Natural killer cell (primary cell): Measurements from ENCODE around the gene MAP1LC3B2. TPM values are rescaled to one million over a fixed set of nuclear protein-coding genes. Genes with fewer than 3 reads are reported as not detected.

Experiments
- ATAC-seq, 3 donors: fragments of 150-1000 bp in 2 of 3; fragments of 200-7000 bp in 1 of 3; cut with Tn5 transposase; 1 replicate in 1 of 3; 2 replicates in 2 of 3; pipeline ENCODE4 v1.10.0; 2021; ENCODE audit warnings: mild to moderate bottlenecking in 2 of 3, moderate library complexity in 2 of 3
- DNase-seq, 2 donors: peaks; one replicate each; pipeline versions ENCODE4 v3.0.0 to v3.0.0-alpha.2; 2013 to 2021; ENCODE audit warnings: mixed read lengths in 1 of 2
- H3K27ac ChIP-seq: one replicate; pipeline ENCODE4 v1.5.1; 2013; ENCODE audit warnings: mild to moderate bottlenecking, low read length
- H3K27me3 ChIP-seq: one replicate; pipeline ENCODE4 v1.6.1; 2013; ENCODE audit warnings: low read length; ENCODE audit not compliant: control insufficient read depth, insufficient read depth
- H3K36me3 ChIP-seq: one replicate; pipeline ENCODE4 v1.6.1; 2013; ENCODE audit warnings: low read length; ENCODE audit not compliant: control insufficient read depth, insufficient read depth
- H3K4me1 ChIP-seq: one replicate; pipeline ENCODE4 v1.6.1; 2013; ENCODE audit warnings: low read length; ENCODE audit not compliant: control insufficient read depth, insufficient read depth
- H3K4me3 ChIP-seq: one replicate; pipeline ENCODE4 v1.5.1; 2013; ENCODE audit warnings: low read length
- H3K9me3 ChIP-seq: one replicate; pipeline ENCODE4 v1.6.1; 2013; ENCODE audit warnings: low read length; ENCODE audit not compliant: control insufficient read depth, insufficient read depth
- H3K27ac Mint-ChIP-seq, 2 donors: one replicate each; pipeline ENCODE4 v1.8.0; 2022; ENCODE audit warnings: mild to moderate bottlenecking in 2 of 2, mixed read lengths in 2 of 2, moderate library complexity in 1 of 2
- H3K27me3 Mint-ChIP-seq, 2 donors: one replicate each; pipeline ENCODE4 v1.8.0; 2022; ENCODE audit warnings: low read depth in 2 of 2, mixed read lengths in 2 of 2
- H3K36me3 Mint-ChIP-seq: one replicate; pipeline ENCODE4 v1.8.0; 2022; ENCODE audit warnings: mixed read lengths
- H3K4me1 Mint-ChIP-seq, 2 donors: one replicate each; pipeline ENCODE4 v1.8.0; 2022; ENCODE audit warnings: mixed read lengths in 2 of 2
- H3K4me3 Mint-ChIP-seq: one replicate; pipeline ENCODE4 v1.8.0; 2022; ENCODE audit warnings: mild to moderate bottlenecking, moderate library complexity, mixed read lengths
- H3K9me3 Mint-ChIP-seq, 2 donors: one replicate each; pipeline ENCODE4 v1.8.0; 2022; ENCODE audit warnings: mixed read lengths in 2 of 2
- WGBS: methylation state at CpG from one replicate; pipeline ENCODE4 v1.1.7; 2013; ENCODE audit warnings: missing lambda C conversion rate; ENCODE audit not compliant: insufficient coverage; 5-methylcytosine and 5-hydroxymethylcytosine counted together
- intact Hi-C: fragments of 100-400 bp; cut with micrococcal nuclease; formaldehyde crosslinking; loops from one replicate; pipeline ENCODE4 v1.14.2; 2022
- total RNA-seq, 4 donors: library from RNA; stranded (reverse); fragments of 120-200 nt in 1 of 4; gene quantifications; one replicate each; pipeline versions ENCODE4 v1.2.3 to v1.2.4, GENCODE V29; 2013 to 2022
- TF ChIP-seq, protein P1 (sequence below): fragments of 200-600 bp; IDR thresholded peaks from one replicate; pipeline ENCODE4 v1.8.0; 2022; ENCODE audit warnings: antibody characterized with exemption

MAP1LC3B2 gene
- total RNA-seq, 3 donors from 2014 or later (not counting 1 experiment from before 2014, with no cell fraction given), result 1.5 to 3.7 (median 3.3) TPM

DNA sequence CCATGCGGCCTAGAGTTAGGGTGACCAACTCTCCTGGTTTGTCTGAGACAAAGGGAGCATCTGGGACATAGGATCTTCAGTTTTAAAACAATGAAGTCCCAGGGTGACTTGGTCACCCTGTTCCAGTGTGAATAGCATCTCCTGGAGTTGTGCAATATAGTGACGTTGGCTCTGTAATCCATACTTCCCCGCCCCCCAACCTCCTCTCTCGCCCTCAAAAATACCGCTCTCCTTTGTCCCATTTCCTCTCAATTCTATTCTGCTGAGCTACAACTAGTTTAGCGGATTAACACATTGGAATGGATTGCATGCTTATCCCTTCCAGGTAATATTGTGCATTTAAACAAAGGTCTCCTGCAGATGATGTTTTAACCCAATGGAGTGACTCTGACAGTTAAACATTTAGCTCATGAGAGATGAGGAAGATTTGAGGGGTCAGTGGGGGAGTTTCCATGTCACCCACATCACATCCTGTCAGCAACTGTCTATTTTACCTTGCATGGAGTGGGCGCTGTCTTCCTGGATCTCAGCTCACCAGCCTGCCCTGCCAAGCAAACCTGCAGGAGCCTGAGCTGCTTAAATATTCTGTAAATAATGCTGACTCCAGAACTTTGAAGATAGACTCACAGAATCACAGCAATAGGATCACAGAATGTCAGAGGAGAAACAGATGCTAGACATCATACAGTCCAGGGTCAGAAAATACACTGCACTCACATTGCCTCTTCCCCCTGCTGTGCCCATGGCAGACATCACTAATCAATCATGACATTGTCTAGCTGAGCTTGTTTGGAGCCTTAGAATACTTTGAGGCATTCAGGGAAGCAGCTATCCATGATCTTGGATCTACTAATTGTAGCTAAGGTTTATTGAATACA lies 43.0 kb downstream of the MAP1LC3B2 start:
- DNase-seq (no peak), ATAC-seq (no peak)
- Histone ChIP-seq H3K27me3 (no peaks in the 10 kb centered on the region), H3K36me3 (no peaks in the 10 kb centered on the region), H3K4me3 (no peak overlapping the region), H3K9me3 (no peaks in the 10 kb centered on the region), H3K4me1 (peaks cover 6% of the 10 kb centered on the region), H3K27ac (no peak overlapping the region)
- Mint-ChIP-seq H3K4me1 (no peaks in the 10 kb centered on the region), H3K9me3 (no peaks in the 10 kb centered on the region), H3K27ac (no peak overlapping the region), H3K27me3 (peaks cover 3 to 13% of the 10 kb centered on the region in 2 donors), H3K36me3 (no peaks in the 10 kb centered on the region), H3K4me3 (no peak overlapping the region)
- TF ChIP-seq, protein P1, sequence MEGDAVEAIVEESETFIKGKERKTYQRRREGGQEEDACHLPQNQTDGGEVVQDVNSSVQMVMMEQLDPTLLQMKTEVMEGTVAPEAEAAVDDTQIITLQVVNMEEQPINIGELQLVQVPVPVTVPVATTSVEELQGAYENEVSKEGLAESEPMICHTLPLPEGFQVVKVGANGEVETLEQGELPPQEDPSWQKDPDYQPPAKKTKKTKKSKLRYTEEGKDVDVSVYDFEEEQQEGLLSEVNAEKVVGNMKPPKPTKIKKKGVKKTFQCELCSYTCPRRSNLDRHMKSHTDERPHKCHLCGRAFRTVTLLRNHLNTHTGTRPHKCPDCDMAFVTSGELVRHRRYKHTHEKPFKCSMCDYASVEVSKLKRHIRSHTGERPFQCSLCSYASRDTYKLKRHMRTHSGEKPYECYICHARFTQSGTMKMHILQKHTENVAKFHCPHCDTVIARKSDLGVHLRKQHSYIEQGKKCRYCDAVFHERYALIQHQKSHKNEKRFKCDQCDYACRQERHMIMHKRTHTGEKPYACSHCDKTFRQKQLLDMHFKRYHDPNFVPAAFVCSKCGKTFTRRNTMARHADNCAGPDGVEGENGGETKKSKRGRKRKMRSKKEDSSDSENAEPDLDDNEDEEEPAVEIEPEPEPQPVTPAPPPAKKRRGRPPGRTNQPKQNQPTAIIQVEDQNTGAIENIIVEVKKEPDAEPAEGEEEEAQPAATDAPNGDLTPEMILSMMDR, result no peak
- intact Hi-C loops, result no loop called here
- WGBS, result 86% methylated on average over 7 of the region's 7 CpGs

- TF ChIP-seq, protein P1, result no peak
- 86% methylated on average over 15 of the region's 15 CpGs for WGBS
- Mint-ChIP-seq H3K27ac (no peak overlapping the region), H3K4me3 (no peak overlapping the region), H3K27me3 (peaks cover 0 to 13% of the 10 kb centered on the region in 2 donors), H3K4me1 (no peaks in the 10 kb centered on the region), H3K9me3 (no peaks in the 10 kb centered on the region), H3K36me3 (no peaks in the 10 kb centered on the region)
- Histone ChIP-seq H3K4me1 (peaks cover 6% of the 10 kb centered on the region), H3K36me3 (no peaks in the 10 kb centered on the region), H3K27me3 (no peaks in the 10 kb centered on the region), H3K9me3 (no peaks in the 10 kb centered on the region), H3K27ac (no peak overlapping the region), H3K4me3 (no peak overlapping the region)
- intact Hi-C loops, result no loop called here
- no peak for DNase-seq
- no peak for ATAC-seq
Measured at GRCh38 chr12:116603546-116604177, 44.5 kb downstream of the MAP1LC3B2 start.

DNA sequence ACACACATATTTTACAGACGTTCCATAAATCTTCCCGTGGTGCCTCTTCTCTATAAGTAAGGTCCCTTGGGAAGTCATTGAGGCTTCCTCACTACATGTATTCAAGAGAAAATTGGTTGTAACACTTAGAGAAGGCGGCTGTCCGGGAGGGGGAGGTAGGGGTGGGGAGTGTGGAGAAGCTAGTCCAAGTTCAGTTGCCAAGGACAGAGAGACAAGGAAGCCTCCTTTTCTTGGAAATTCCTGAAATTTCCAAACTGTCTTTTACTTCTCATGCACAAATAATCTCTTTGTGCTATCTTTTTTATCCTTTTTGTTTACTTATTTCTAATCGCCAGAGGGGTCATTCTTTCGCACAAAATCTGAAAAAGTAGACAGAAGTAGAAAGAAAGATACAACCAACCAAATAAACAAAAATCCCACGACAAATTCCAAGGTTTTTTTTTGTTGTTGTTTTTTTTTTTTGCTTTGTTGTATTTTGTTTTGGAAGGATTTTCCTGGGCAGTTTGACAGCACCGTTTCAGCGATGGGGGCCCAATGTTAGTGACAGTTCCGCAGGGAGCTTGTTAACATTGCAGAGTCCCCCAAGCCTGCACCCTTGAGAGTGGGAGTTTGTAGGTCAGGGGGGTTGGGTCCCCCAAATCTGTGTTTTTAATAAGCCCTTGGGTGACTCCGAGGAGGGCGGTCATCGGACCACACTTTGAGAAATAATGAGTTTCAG lies 45.2 kb downstream of the MAP1LC3B2 start:
- Mint-ChIP-seq H3K4me1 (no peaks in the 10 kb centered on the region), H3K9me3 (no peaks in the 10 kb centered on the region), H3K27me3 (peaks cover 0 to 13% of the 10 kb centered on the region in 2 donors), H3K27ac (no peak overlapping the region), H3K36me3 (no peaks in the 10 kb centered on the region), H3K4me3 (no peak overlapping the region)
- ATAC-seq (no peak), DNase-seq (no peak)
- intact Hi-C loops, result no loop called here
- Histone ChIP-seq H3K9me3 (no peaks in the 10 kb centered on the region), H3K27me3 (no peaks in the 10 kb centered on the region), H3K27ac (no peak overlapping the region), H3K36me3 (no peaks in the 10 kb centered on the region), H3K4me3 (no peak overlapping the region), H3K4me1 (peaks cover 5% of the 10 kb centered on the region)
- TF ChIP-seq, protein P1, result no peak
- 89% methylated on average over 12 of the region's 13 CpGs for WGBS
